ENCODE data around the gene MYT1. TPM values are rescaled to one million over a fixed set of nuclear protein-coding genes. Genes with fewer than 3 reads are reported as not detected.

The MYT1 gene
- polyA plus RNA-seq, 1 donor from 2014 or later: 35.8 TPM

DNA sequence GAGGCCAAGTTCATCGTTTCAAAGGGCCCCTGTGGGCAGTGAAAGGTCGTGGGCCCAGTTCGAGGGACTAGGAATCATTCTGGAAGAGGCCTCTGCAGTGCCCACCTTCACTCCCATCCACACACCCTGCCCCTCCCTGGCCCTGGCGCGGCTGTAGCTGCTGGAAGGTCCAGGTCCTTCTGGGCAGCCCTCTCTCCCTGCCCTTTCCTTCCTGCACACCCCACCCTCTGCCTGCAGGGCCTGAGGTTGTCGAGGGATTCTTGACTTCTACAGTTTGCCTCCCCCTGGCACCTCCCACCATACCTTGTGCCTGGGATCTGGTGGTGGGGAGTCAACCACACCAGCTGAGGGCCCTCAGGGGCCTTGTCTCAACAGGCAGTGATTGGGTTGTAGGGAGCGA lies 4.5 kb upstream of the MYT1 start:
- Histone ChIP-seq H3K4me2 (ENCODE audit: low read length) (no peak overlapping the region), H2AFZ (ENCODE audit: low read depth, low read length) (no peak overlapping the region), H3K9me3 (ENCODE audit: low read length) (no peaks in the 10 kb centered on the region), H3K9me2 (ENCODE audit: insufficient read depth, low read length) (no peaks in the 10 kb centered on the region), H3K27ac (ENCODE audit: low read length) (peak overlapping the region; percentile 99), H3F3A (ENCODE audit: insufficient read depth, low read length, poor library complexity, severe bottlenecking) (peaks cover 3% of the 10 kb centered on the region), H3K27me3 (ENCODE audit: insufficient read depth, low read depth, low read length) (no peaks in the 10 kb centered on the region), H3K36me3 (ENCODE audit: insufficient read depth, low read length) (no peaks in the 10 kb centered on the region), H3K9ac (ENCODE audit: low read length) (peak overlapping the region; percentile 95), H4K20me1 (ENCODE audit: insufficient read depth) (no peaks in the 10 kb centered on the region), H3K79me2 (replicated peaks; ENCODE audit: insufficient read depth, low read length) (peaks cover 42% of the 10 kb centered on the region), H3K4me3 (ENCODE audit: low read length) (peak overlapping the region; percentile 81)
- TF ChIP-seq MXI1 (conservative IDR thresholded peaks at IDR 0.05; ENCODE audit: poor library complexity, severe bottlenecking) (no peak), EZH2 (IDR thresholded peaks at IDR 0.05; ENCODE audit: borderline replicate concordance, insufficient read depth, low read length, poor library complexity, severe bottlenecking) (no peak), TAF1 (IDR thresholded peaks at IDR 0.05; ENCODE audit: low read depth) (no peak), SMC3 (conservative IDR thresholded peaks at IDR 0.05; ENCODE audit: poor library complexity) (no peak), POLR2AphosphoS5 (IDR thresholded peaks at IDR 0.05) (no peak), EP300 (conservative IDR thresholded peaks at IDR 0.05; ENCODE audit: poor library complexity, severe bottlenecking) (no peak), RAD21 (conservative IDR thresholded peaks at IDR 0.05) (no peak)
- TF ChIP-seq, protein P1, sequence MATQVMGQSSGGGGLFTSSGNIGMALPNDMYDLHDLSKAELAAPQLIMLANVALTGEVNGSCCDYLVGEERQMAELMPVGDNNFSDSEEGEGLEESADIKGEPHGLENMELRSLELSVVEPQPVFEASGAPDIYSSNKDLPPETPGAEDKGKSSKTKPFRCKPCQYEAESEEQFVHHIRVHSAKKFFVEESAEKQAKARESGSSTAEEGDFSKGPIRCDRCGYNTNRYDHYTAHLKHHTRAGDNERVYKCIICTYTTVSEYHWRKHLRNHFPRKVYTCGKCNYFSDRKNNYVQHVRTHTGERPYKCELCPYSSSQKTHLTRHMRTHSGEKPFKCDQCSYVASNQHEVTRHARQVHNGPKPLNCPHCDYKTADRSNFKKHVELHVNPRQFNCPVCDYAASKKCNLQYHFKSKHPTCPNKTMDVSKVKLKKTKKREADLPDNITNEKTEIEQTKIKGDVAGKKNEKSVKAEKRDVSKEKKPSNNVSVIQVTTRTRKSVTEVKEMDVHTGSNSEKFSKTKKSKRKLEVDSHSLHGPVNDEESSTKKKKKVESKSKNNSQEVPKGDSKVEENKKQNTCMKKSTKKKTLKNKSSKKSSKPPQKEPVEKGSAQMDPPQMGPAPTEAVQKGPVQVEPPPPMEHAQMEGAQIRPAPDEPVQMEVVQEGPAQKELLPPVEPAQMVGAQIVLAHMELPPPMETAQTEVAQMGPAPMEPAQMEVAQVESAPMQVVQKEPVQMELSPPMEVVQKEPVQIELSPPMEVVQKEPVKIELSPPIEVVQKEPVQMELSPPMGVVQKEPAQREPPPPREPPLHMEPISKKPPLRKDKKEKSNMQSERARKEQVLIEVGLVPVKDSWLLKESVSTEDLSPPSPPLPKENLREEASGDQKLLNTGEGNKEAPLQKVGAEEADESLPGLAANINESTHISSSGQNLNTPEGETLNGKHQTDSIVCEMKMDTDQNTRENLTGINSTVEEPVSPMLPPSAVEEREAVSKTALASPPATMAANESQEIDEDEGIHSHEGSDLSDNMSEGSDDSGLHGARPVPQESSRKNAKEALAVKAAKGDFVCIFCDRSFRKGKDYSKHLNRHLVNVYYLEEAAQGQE (IDR thresholded peaks at IDR 0.05; ENCODE audit: borderline replicate concordance): no peak
- TF ChIP-seq, protein P2, sequence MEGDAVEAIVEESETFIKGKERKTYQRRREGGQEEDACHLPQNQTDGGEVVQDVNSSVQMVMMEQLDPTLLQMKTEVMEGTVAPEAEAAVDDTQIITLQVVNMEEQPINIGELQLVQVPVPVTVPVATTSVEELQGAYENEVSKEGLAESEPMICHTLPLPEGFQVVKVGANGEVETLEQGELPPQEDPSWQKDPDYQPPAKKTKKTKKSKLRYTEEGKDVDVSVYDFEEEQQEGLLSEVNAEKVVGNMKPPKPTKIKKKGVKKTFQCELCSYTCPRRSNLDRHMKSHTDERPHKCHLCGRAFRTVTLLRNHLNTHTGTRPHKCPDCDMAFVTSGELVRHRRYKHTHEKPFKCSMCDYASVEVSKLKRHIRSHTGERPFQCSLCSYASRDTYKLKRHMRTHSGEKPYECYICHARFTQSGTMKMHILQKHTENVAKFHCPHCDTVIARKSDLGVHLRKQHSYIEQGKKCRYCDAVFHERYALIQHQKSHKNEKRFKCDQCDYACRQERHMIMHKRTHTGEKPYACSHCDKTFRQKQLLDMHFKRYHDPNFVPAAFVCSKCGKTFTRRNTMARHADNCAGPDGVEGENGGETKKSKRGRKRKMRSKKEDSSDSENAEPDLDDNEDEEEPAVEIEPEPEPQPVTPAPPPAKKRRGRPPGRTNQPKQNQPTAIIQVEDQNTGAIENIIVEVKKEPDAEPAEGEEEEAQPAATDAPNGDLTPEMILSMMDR (IDR thresholded peaks at IDR 0.05; ENCODE audit: poor library complexity, severe bottlenecking): no peak

DNA sequence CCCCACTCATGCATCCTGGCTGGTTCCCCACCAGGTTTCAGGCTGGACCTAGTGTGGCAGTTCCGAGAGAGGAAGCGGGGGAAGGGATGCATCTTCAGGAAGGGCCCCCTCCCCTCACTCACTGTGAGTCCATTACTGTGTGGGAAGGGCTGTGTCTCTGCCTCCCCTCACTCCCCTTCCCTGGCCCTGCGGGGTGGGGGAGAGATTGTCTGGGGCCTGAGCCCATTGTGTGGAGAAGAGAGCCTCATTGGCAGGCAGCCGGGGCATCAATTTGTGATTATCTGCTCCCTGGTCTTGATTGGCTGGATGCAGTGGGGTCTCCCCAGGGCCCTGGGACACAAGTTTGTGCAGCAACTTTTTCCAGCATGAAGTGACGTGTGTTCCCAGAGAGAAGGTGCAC lies 4.1 kb upstream of the MYT1 start:
- TF ChIP-seq EP300 (conservative IDR thresholded peaks at IDR 0.05; ENCODE audit: poor library complexity, severe bottlenecking) (no peak), EZH2 (IDR thresholded peaks at IDR 0.05; ENCODE audit: borderline replicate concordance, insufficient read depth, low read length, poor library complexity, severe bottlenecking) (no peak), RAD21 (conservative IDR thresholded peaks at IDR 0.05) (no peak), SMC3 (conservative IDR thresholded peaks at IDR 0.05; ENCODE audit: poor library complexity) (no peak), MXI1 (conservative IDR thresholded peaks at IDR 0.05; ENCODE audit: poor library complexity, severe bottlenecking) (no peak), TAF1 (IDR thresholded peaks at IDR 0.05; ENCODE audit: low read depth) (no peak), POLR2AphosphoS5 (IDR thresholded peaks at IDR 0.05) (no peak)
- TF ChIP-seq, protein P1 (IDR thresholded peaks at IDR 0.05; ENCODE audit: borderline replicate concordance): no peak
- TF ChIP-seq, protein P2 (IDR thresholded peaks at IDR 0.05; ENCODE audit: poor library complexity, severe bottlenecking): no peak
- Histone ChIP-seq H3K9me3 (ENCODE audit: low read length) (no peaks in the 10 kb centered on the region), H4K20me1 (ENCODE audit: insufficient read depth) (no peaks in the 10 kb centered on the region), H3F3A (ENCODE audit: insufficient read depth, low read length, poor library complexity, severe bottlenecking) (peaks cover 3% of the 10 kb centered on the region), H2AFZ (ENCODE audit: low read depth, low read length) (no peak overlapping the region), H3K36me3 (ENCODE audit: insufficient read depth, low read length) (no peaks in the 10 kb centered on the region), H3K9me2 (ENCODE audit: insufficient read depth, low read length) (no peaks in the 10 kb centered on the region), H3K4me3 (ENCODE audit: low read length) (peak overlapping the region; percentile 81), H3K9ac (ENCODE audit: low read length) (peak overlapping the region; percentile 95), H3K79me2 (replicated peaks; ENCODE audit: insufficient read depth, low read length) (peaks cover 46% of the 10 kb centered on the region), H3K4me2 (ENCODE audit: low read length) (no peak overlapping the region), H3K27ac (ENCODE audit: low read length) (peak overlapping the region; percentile 99), H3K27me3 (ENCODE audit: insufficient read depth, low read depth, low read length) (no peaks in the 10 kb centered on the region)

Data from neural cell (in vitro differentiated cells).